CD8-positive, alpha-beta memory T cell (primary cell): Measurements from ENCODE around the gene UMAD1. TPM values are rescaled to one million over a fixed set of nuclear protein-coding genes. Genes with fewer than 3 reads are reported as not detected.

Source experiments
- CTCF ChIA-PET: fragments of 350-600 bp; sonication (Branson Sonifier 250); formaldehyde crosslinking; loops from one replicate; lab custom pipeline; 2021; ENCODE audit warnings: antibody characterized with exemption; lab: Charles Lee
- POLR2A ChIA-PET: fragments of 350-600 bp; sonication (Branson Sonifier 250); formaldehyde crosslinking; loops from one replicate; lab custom pipeline; 2021; ENCODE audit warnings: antibody characterized with exemption; lab: Charles Lee
- DNase-seq, 5 donors: peaks; one replicate each; pipeline versions ENCODE4 v3.0.0 to v3.0.0-alpha.2; 2020 to 2022; ENCODE audit warnings: mixed read lengths in 1 of 5
- H3K27ac ChIP-seq: one replicate; pipeline ENCODE4 v1.7.0; 2013; ENCODE audit warnings: low read depth, mild to moderate bottlenecking, low read length, moderate library complexity
- H3K27me3 ChIP-seq: 2 replicates; pipeline ENCODE4 v1.7.0; 2013; ENCODE audit warnings: low read length, mild to moderate bottlenecking; ENCODE audit not compliant: insufficient read depth, poor library complexity, severe bottlenecking
- H3K36me3 ChIP-seq: 2 replicates; pipeline ENCODE4 v1.7.0; 2013; ENCODE audit warnings: mild to moderate bottlenecking, low read length, moderate library complexity; ENCODE audit not compliant: insufficient read depth
- H3K4me1 ChIP-seq: 2 replicates; pipeline ENCODE4 v1.7.0; 2013; ENCODE audit warnings: mild to moderate bottlenecking, low read length, moderate library complexity; ENCODE audit not compliant: insufficient read depth
- H3K4me3 ChIP-seq: 2 replicates; pipeline ENCODE4 v1.7.0; 2013; ENCODE audit warnings: mild to moderate bottlenecking, low read length
- H3K9me3 ChIP-seq: 2 replicates; pipeline ENCODE4 v1.7.0; 2013; ENCODE audit warnings: mild to moderate bottlenecking, low read length
- H3K27ac Mint-ChIP-seq, 8 donors: one replicate each; pipeline ENCODE4 v1.8.0; 2020 to 2021; ENCODE audit warnings: mixed read lengths in 8 of 8, mild to moderate bottlenecking in 6 of 8, inconsistent platforms in 3 of 8, moderate library complexity in 3 of 8
- H3K27me3 Mint-ChIP-seq, 2 donors: one replicate each; pipeline ENCODE4 v1.8.0; 2020 to 2021; ENCODE audit warnings: mixed read lengths in 2 of 2, mild to moderate bottlenecking in 1 of 2, moderate library complexity in 1 of 2
- H3K36me3 Mint-ChIP-seq, 3 donors: one replicate each; pipeline ENCODE4 v1.8.0; 2020 to 2021; ENCODE audit warnings: mixed read lengths in 3 of 3, inconsistent platforms in 1 of 3, mild to moderate bottlenecking in 1 of 3
- H3K4me1 Mint-ChIP-seq, 3 donors: one replicate each; pipeline ENCODE4 v1.8.0; 2020 to 2021; ENCODE audit warnings: mixed read lengths in 3 of 3, inconsistent platforms in 1 of 3, mild to moderate bottlenecking in 1 of 3
- H3K4me3 Mint-ChIP-seq, 7 donors: one replicate each; pipeline ENCODE4 v1.8.0; 2020 to 2021; ENCODE audit warnings: mixed read lengths in 7 of 7, mild to moderate bottlenecking in 6 of 7, moderate library complexity in 4 of 7, inconsistent platforms in 2 of 7
- H3K9me3 Mint-ChIP-seq, 5 donors: one replicate each; pipeline ENCODE4 v1.8.0; 2020 to 2022; ENCODE audit warnings: mixed read lengths in 5 of 5, mild to moderate bottlenecking in 3 of 5, moderate library complexity in 2 of 5, inconsistent platforms in 1 of 5
- polyA plus RNA-seq: library from polyadenylated mRNA; unstranded; fragments of 300-500 nt; fragmentation: Illumina TruSeq; gene quantifications from one replicate; pipeline ENCODE4 v1.2.3, GENCODE V29; 2021
- total RNA-seq, 2 experiments: library from RNA; stranded (reverse); gene quantifications; one replicate each; pipeline ENCODE4 v1.2.3, GENCODE V29; 2021

UMAD1 gene
- total and polyA plus RNA-seq, 3 experiments from 2014 or later: 13.5 to 27.4 (median 14.8) TPM

DNA sequence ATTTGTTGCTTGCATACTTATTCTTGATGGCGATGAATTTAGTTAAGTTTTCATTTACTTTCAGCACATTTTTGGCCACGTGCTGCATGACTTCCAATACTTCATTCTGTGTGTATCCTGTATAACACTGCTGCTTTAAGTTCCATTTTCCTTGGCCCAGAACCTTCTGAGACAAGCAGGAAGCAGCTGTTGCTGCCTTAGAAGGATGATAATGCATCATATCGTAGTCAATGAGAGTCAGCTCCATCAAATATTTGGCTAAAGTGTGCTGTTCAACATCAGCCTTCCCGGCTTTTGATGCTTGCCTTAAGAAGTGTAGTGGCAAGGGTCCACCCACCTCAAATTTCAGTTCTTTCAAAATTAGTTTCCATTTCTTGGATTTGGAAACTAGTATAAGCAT lies 268.8 kb downstream of the UMAD1 start:
- Histone ChIP-seq H3K9me3 (no peaks in the 10 kb centered on the region), H3K27me3 (no peaks in the 10 kb centered on the region), H3K4me3 (no peak overlapping the region), H3K36me3 (no peaks in the 10 kb centered on the region), H3K27ac (no peak overlapping the region), H3K4me1 (no peaks in the 10 kb centered on the region)
- Mint-ChIP-seq H3K27ac (no peak overlapping the region), H3K9me3 (no peaks in the 10 kb centered on the region), H3K4me1 (no peaks in the 10 kb centered on the region), H3K27me3 (no peaks in the 10 kb centered on the region), H3K36me3 (peaks cover 0 to 8% (median 5%) of the 10 kb centered on the region in 3 donors), H3K4me3 (no peak overlapping the region)
- ChIA-PET CTCF (no interaction called here), POLR2A (no interaction called here)
- no peak for DNase-seq

DNA sequence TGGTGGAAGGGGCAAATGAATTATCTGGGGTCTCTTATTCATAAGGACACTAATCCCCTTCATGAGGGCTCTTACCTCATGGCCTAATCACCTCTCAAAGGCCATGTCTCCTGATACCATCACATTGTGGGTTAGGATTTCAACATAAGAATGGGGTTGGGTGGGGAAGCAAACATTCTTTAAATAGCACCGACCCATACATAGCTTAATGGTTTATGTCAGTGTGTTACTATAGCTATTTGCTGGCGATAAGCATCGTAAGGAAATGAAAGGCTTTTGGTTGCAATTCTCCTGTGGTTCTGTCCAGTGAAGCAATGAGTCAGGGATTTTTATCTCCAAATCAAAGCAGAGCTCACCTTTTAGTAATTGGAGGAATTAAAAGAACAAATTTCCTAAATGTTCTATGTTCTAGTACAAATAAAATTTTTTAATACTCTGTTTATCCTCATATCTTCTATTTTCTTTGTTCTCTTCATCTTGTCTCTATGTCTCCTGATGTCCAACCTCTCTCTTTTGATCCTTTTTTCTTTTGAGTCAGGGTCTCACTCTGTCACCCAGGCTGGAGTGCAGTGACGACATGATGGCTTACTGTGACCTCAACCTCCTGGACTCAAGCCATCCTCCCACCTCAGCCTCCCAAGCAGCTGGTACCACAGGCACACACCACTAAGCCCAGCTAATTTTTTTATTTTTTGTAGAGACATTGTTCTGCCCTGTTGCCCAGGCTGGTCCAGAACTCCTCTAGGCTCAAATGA lies 271.0 kb downstream of the UMAD1 start:
- H3K27me3 ChIP-seq: no peaks in the 10 kb centered on the region
- DNase-seq: no peak
- H3K27ac ChIP-seq: no peak overlapping the region
- Mint-ChIP-seq H3K4me1 (no peaks in the 10 kb centered on the region), H3K4me3 (no peak overlapping the region), H3K27me3 (no peaks in the 10 kb centered on the region), H3K36me3 (peaks cover 0 to 11% (median 10%) of the 10 kb centered on the region in 3 donors), H3K27ac (peak overlapping the region in 1 of 8 donors; percentile 66), H3K9me3 (no peaks in the 10 kb centered on the region)
- ChIA-PET POLR2A (no interaction called here), CTCF (no interaction called here)
- H3K4me3 ChIP-seq: no peak overlapping the region
- H3K36me3 ChIP-seq: no peaks in the 10 kb centered on the region
- H3K9me3 ChIP-seq: no peaks in the 10 kb centered on the region
- H3K4me1 ChIP-seq: no peaks in the 10 kb centered on the region

DNA sequence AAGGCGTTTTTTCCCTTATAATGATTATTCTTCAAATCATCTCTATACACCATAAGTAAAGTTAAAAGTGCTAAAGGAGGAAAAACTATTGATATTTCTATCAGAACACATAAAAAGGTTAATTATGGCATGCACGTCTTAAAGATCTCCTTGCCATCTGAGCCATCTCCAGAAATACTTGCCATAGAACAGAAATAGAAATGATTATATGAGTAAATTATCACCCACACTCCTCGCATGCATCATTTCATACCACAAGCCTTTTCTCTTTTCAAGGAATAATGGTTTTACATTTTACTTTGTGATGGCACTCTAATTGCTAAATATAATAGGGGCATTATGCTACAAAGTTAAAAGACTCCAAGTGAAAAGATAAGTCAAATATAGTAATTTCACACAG lies 272.4 kb downstream of the UMAD1 start:
- Histone ChIP-seq H3K27ac (no peak overlapping the region), H3K27me3 (no peaks in the 10 kb centered on the region), H3K36me3 (no peaks in the 10 kb centered on the region), H3K4me1 (no peaks in the 10 kb centered on the region), H3K9me3 (no peaks in the 10 kb centered on the region), H3K4me3 (no peak overlapping the region)
- no peaks in the 10 kb centered on the region for H3K9me3 Mint-ChIP-seq
- ChIA-PET CTCF (no interaction called here), POLR2A (no interaction called here)
- H3K4me1 Mint-ChIP-seq: no peaks in the 10 kb centered on the region
- H3K27ac Mint-ChIP-seq: peak overlapping the region in 1 of 8 donors; percentile 48
- H3K36me3 Mint-ChIP-seq: peaks cover 0 to 11% (median 4%) of the 10 kb centered on the region in 3 donors
- H3K4me3 Mint-ChIP-seq: no peak overlapping the region
- H3K27me3 Mint-ChIP-seq: no peaks in the 10 kb centered on the region
- DNase-seq: no peak

DNA sequence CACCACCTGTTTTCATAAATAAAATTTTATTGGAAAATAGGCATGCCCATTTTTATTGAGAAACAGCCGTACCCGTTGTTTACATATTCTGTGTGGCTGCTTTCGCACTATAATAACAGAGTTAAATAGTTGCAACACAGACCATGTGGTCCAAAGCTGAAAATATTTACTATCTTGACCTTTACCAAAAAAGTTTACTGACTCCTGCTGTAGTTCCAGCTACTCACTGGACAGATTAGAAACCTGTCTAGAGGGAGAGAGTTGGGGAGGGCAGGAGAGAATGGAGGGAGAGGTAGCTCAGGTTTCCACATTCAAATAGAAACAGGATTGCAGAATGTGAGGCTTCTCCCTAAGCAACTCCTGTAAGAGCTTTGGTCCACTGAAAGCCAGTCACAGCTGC lies 273.0 kb downstream of the UMAD1 start:
- H3K27ac Mint-ChIP-seq: no peak overlapping the region
- H3K27ac ChIP-seq: no peak overlapping the region
- H3K27me3 Mint-ChIP-seq: no peaks in the 10 kb centered on the region
- no peaks in the 10 kb centered on the region for H3K4me1 ChIP-seq
- no peaks in the 10 kb centered on the region for H3K36me3 ChIP-seq
- no peak overlapping the region for H3K4me3 ChIP-seq
- CTCF ChIA-PET: no interaction called here
- H3K9me3 ChIP-seq: no peaks in the 10 kb centered on the region
- no peak for DNase-seq
- H3K27me3 ChIP-seq: no peaks in the 10 kb centered on the region
- peaks cover 0 to 11% (median 4%) of the 10 kb centered on the region in 3 donors for H3K36me3 Mint-ChIP-seq
- H3K9me3 Mint-ChIP-seq: no peaks in the 10 kb centered on the region
- POLR2A ChIA-PET: no interaction called here
- no peaks in the 10 kb centered on the region for H3K4me1 Mint-ChIP-seq
- H3K4me3 Mint-ChIP-seq: no peak overlapping the region

DNA sequence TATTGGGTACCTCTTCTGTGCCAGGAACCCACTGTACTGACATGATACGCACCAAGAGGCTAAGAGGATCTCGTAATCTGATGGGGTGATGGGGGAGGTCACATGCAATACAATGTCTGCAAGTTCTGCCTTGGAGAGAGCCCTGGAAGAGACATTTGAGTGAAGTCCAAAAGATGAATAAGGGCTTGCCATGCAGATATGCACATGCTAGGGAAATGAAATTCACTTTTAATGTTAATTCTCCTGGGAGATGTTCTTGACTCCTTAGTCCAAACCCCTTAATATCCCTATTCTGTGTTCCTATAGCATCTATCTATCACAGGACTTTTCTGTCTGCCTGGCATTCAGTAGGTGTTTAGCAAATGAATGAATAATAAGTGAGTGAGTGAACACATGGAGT lies 274.0 kb downstream of the UMAD1 start:
- H3K4me1 ChIP-seq: no peaks in the 10 kb centered on the region
- H3K9me3 Mint-ChIP-seq: no peaks in the 10 kb centered on the region
- H3K9me3 ChIP-seq: no peaks in the 10 kb centered on the region
- H3K27ac Mint-ChIP-seq: no peak overlapping the region
- H3K4me3 Mint-ChIP-seq: no peak overlapping the region
- peaks cover 3 to 6% (median 3%) of the 10 kb centered on the region in 3 donors for H3K4me1 Mint-ChIP-seq
- CTCF ChIA-PET: no interaction called here
- H3K27me3 ChIP-seq: no peaks in the 10 kb centered on the region
- no peak overlapping the region for H3K4me3 ChIP-seq
- peaks cover 0 to 11% (median 4%) of the 10 kb centered on the region in 3 donors for H3K36me3 Mint-ChIP-seq
- no peaks in the 10 kb centered on the region for H3K36me3 ChIP-seq
- no peak overlapping the region for H3K27ac ChIP-seq
- POLR2A ChIA-PET: no interaction called here
- DNase-seq: no peak
- H3K27me3 Mint-ChIP-seq: no peaks in the 10 kb centered on the region

DNA sequence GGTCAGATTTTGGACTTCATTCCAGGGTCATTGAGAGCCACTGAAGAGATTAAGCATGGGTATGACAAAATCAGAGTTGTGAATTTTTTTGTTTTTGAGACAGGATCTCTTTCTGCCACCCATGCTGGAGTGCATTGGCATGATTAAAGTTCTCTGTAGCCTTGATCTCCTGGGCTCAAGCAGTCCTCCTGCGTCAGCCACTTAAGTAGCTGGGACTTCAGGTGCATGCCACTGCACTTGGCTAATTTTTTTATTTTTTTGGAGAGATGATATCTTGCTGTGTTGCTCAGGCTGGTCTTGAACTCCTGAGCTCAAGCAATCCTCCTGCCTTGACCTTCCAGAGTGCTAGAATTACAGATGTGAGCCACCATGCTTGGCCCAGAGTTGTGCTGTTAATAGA lies 275.5 kb downstream of the UMAD1 start:
- Histone ChIP-seq H3K9me3 (no peaks in the 10 kb centered on the region), H3K4me1 (no peaks in the 10 kb centered on the region), H3K27me3 (no peaks in the 10 kb centered on the region), H3K36me3 (no peaks in the 10 kb centered on the region), H3K4me3 (no peak overlapping the region), H3K27ac (no peak overlapping the region)
- peaks cover 0 to 11% (median 4%) of the 10 kb centered on the region in 3 donors for H3K36me3 Mint-ChIP-seq
- H3K27ac Mint-ChIP-seq: peak overlapping the region in 1 of 8 donors; percentile 92
- H3K4me3 Mint-ChIP-seq: no peak overlapping the region
- no peaks in the 10 kb centered on the region for H3K27me3 Mint-ChIP-seq
- H3K9me3 Mint-ChIP-seq: no peaks in the 10 kb centered on the region
- POLR2A ChIA-PET: no interaction called here
- CTCF ChIA-PET: no interaction called here
- DNase-seq: no peak
- H3K4me1 Mint-ChIP-seq: peaks cover 8 to 20% (median 17%) of the 10 kb centered on the region in 3 donors

GRCh38 chr7:7917593-7917992 lies 277.0 kb downstream of the UMAD1 start:
- no peak overlapping the region for H3K4me3 ChIP-seq
- POLR2A ChIA-PET: no interaction called here
- H3K36me3 ChIP-seq: no peaks in the 10 kb centered on the region
- peaks cover 0 to 7% (median 4%) of the 10 kb centered on the region in 3 donors for H3K36me3 Mint-ChIP-seq
- no peaks in the 10 kb centered on the region for H3K9me3 ChIP-seq
- no peak overlapping the region for H3K27ac Mint-ChIP-seq
- no peaks in the 10 kb centered on the region for H3K9me3 Mint-ChIP-seq
- H3K27me3 Mint-ChIP-seq: no peaks in the 10 kb centered on the region
- no peak overlapping the region for H3K4me3 Mint-ChIP-seq
- no peak overlapping the region for H3K27ac ChIP-seq
- CTCF ChIA-PET: no interaction called here
- no peaks in the 10 kb centered on the region for H3K4me1 ChIP-seq
- H3K27me3 ChIP-seq: no peaks in the 10 kb centered on the region
- DNase-seq: no peak
- peaks cover 13 to 31% (median 28%) of the 10 kb centered on the region in 3 donors for H3K4me1 Mint-ChIP-seq

GRCh38 chr7:7918736-7919448 lies 278.3 kb downstream of the UMAD1 start:
- H3K27ac ChIP-seq: no peak overlapping the region
- H3K4me1 Mint-ChIP-seq: peaks cover 20 to 44% (median 40%) of the 10 kb centered on the region in 3 donors

More at GRCh38 chr7:7918736-7919448, 278.3 kb downstream of the UMAD1 start:
- DNase-seq: no peak
- no peaks in the 10 kb centered on the region for H3K9me3 Mint-ChIP-seq
- Histone ChIP-seq H3K4me1 (no peaks in the 10 kb centered on the region), H3K27me3 (no peaks in the 10 kb centered on the region), H3K9me3 (no peaks in the 10 kb centered on the region), H3K4me3 (no peak overlapping the region), H3K36me3 (no peaks in the 10 kb centered on the region)
- H3K27me3 Mint-ChIP-seq: no peaks in the 10 kb centered on the region
- H3K36me3 Mint-ChIP-seq: peaks cover 0 to 7% (median 4%) of the 10 kb centered on the region in 3 donors
- H3K4me3 Mint-ChIP-seq: no peak overlapping the region
- peak overlapping the region in 1 of 8 donors; percentile 1 for H3K27ac Mint-ChIP-seq
- ChIA-PET CTCF (interaction anchor here (0.9 to 1.5 kb wide), 3 partner anchors 13 to 144 kb away, joined by 3 to 4 read pairs (median 3); no protein-coding TSS in a partner anchor), POLR2A (no interaction called here)
